Mononuclear cell (primary cell): ENCODE data around the gene ASS1. TPM values are rescaled to one million over a fixed set of nuclear protein-coding genes. Genes with fewer than 3 reads are reported as not detected.

Experiments used
- H3K27me3 ChIP-seq: 2 replicates; pipeline ENCODE4 v1.6.0; 2011; ENCODE audit warnings: low read length, control low read depth; ENCODE audit not compliant: insufficient read depth
- H3K4me1 ChIP-seq: 2 replicates; pipeline ENCODE4 v1.5.1; 2011; ENCODE audit warnings: mild to moderate bottlenecking, low read length, control low read depth; ENCODE audit not compliant: insufficient read depth
- H3K4me3 ChIP-seq: 2 replicates; pipeline ENCODE4 v1.5.1; 2011; ENCODE audit warnings: mild to moderate bottlenecking, low read length, moderate library complexity
- H3K9me3 ChIP-seq: 2 replicates; pipeline ENCODE4 v1.5.1; 2011; ENCODE audit warnings: low read depth, mild to moderate bottlenecking, control low read depth, low read length
- total RNA-seq: library from RNA; depleted of rRNA; stranded (reverse); fragments of >200 nt; gene quantifications from one replicate; pipeline ENCODE4 v1.2.3, GENCODE V29; 2012

ASS1 gene
- total RNA-seq, 1 donor: 0.10 TPM

GRCh38 chr9:130410443-130410842 is 34.3 kb upstream of the ASS1 start:
- Histone ChIP-seq H3K4me3 (no peak overlapping the region), H3K9me3 (no peaks in the 10 kb centered on the region), H3K4me1 (no peaks in the 10 kb centered on the region), H3K27me3 (no peaks in the 10 kb centered on the region)

- H3K4me1 ChIP-seq: no peaks in the 10 kb centered on the region
- no peak overlapping the region for H3K4me3 ChIP-seq
- H3K27me3 ChIP-seq: no peaks in the 10 kb centered on the region
- no peaks in the 10 kb centered on the region for H3K9me3 ChIP-seq
Measured at GRCh38 chr9:130411566-130411915, 33.2 kb upstream of the ASS1 start.

GRCh38 chr9:130414081-130414731 is 30.6 kb upstream of the ASS1 start:
- Histone ChIP-seq H3K4me1 (no peaks in the 10 kb centered on the region), H3K27me3 (no peaks in the 10 kb centered on the region), H3K9me3 (no peaks in the 10 kb centered on the region), H3K4me3 (no peak overlapping the region)

- H3K4me1 ChIP-seq: no peaks in the 10 kb centered on the region
- no peak overlapping the region for H3K4me3 ChIP-seq
- no peaks in the 10 kb centered on the region for H3K9me3 ChIP-seq
- no peaks in the 10 kb centered on the region for H3K27me3 ChIP-seq
Measured at GRCh38 chr9:130414910-130415746, 29.6 kb upstream of the ASS1 start.

- Histone ChIP-seq H3K4me1 (no peaks in the 10 kb centered on the region), H3K9me3 (no peaks in the 10 kb centered on the region), H3K4me3 (no peak overlapping the region), H3K27me3 (no peaks in the 10 kb centered on the region)
Measured at GRCh38 chr9:130417602-130418001, 27.2 kb upstream of the ASS1 start.

- Histone ChIP-seq H3K4me1 (no peaks in the 10 kb centered on the region), H3K4me3 (no peak overlapping the region), H3K27me3 (no peaks in the 10 kb centered on the region), H3K9me3 (no peaks in the 10 kb centered on the region)
Measured at GRCh38 chr9:130418776-130419175, 26.0 kb upstream of the ASS1 start.

GRCh38 chr9:130419521-130420035 is 25.2 kb upstream of the ASS1 start:
- H3K4me3 ChIP-seq: no peak overlapping the region
- H3K9me3 ChIP-seq: no peaks in the 10 kb centered on the region
- H3K4me1 ChIP-seq: no peaks in the 10 kb centered on the region
- H3K27me3 ChIP-seq: no peaks in the 10 kb centered on the region

- Histone ChIP-seq H3K27me3 (no peaks in the 10 kb centered on the region), H3K4me1 (no peaks in the 10 kb centered on the region), H3K9me3 (no peaks in the 10 kb centered on the region), H3K4me3 (no peak overlapping the region)
Measured at GRCh38 chr9:130421154-130421801, 23.5 kb upstream of the ASS1 start.

- no peak overlapping the region for H3K4me3 ChIP-seq
- H3K9me3 ChIP-seq: no peaks in the 10 kb centered on the region
- H3K27me3 ChIP-seq: no peaks in the 10 kb centered on the region
- no peaks in the 10 kb centered on the region for H3K4me1 ChIP-seq
Measured at GRCh38 chr9:130421802-130422276, 22.9 kb upstream of the ASS1 start.

GRCh38 chr9:130422546-130422945 is 22.2 kb upstream of the ASS1 start:
- Histone ChIP-seq H3K27me3 (no peaks in the 10 kb centered on the region), H3K4me1 (no peaks in the 10 kb centered on the region), H3K9me3 (no peaks in the 10 kb centered on the region), H3K4me3 (no peak overlapping the region)

GRCh38 chr9:130423272-130423671 is 21.5 kb upstream of the ASS1 start:
- Histone ChIP-seq H3K9me3 (no peaks in the 10 kb centered on the region), H3K4me1 (no peaks in the 10 kb centered on the region), H3K4me3 (no peak overlapping the region), H3K27me3 (no peaks in the 10 kb centered on the region)

- H3K4me1 ChIP-seq: no peaks in the 10 kb centered on the region
- no peaks in the 10 kb centered on the region for H3K27me3 ChIP-seq
- H3K9me3 ChIP-seq: no peaks in the 10 kb centered on the region
- no peak overlapping the region for H3K4me3 ChIP-seq
Measured at GRCh38 chr9:130424595-130425454, 19.9 kb upstream of the ASS1 start.

GRCh38 chr9:130425741-130426466 is 18.9 kb upstream of the ASS1 start:
- no peaks in the 10 kb centered on the region for H3K27me3 ChIP-seq
- no peaks in the 10 kb centered on the region for H3K4me1 ChIP-seq
- no peak overlapping the region for H3K4me3 ChIP-seq
- no peaks in the 10 kb centered on the region for H3K9me3 ChIP-seq

GRCh38 chr9:130426467-130426773 is 18.3 kb upstream of the ASS1 start:
- Histone ChIP-seq H3K9me3 (no peaks in the 10 kb centered on the region), H3K27me3 (no peaks in the 10 kb centered on the region)

More at GRCh38 chr9:130426467-130426773, 18.3 kb upstream of the ASS1 start:
- Histone ChIP-seq H3K4me1 (no peaks in the 10 kb centered on the region), H3K4me3 (no peak overlapping the region)
